HFFc6 (cell line): ENCODE data around the gene ATE1. TPM values are rescaled to one million over a fixed set of nuclear protein-coding genes. Genes with fewer than 3 reads are reported as not detected.

Experiments
- DNase-seq: peaks from one replicate; pipeline ENCODE4 v3.0.0-alpha.2; 2018
- H3K27ac Mint-ChIP-seq: 2 replicates; pipeline ENCODE4 v1.8.0; 2020; ENCODE audit warnings: mild to moderate bottlenecking, mixed read lengths
- H3K27me3 Mint-ChIP-seq: 2 replicates; pipeline ENCODE4 v1.8.0; 2021; ENCODE audit warnings: mild to moderate bottlenecking, moderate library complexity, mixed read lengths; ENCODE audit not compliant: insufficient read depth
- H3K36me3 Mint-ChIP-seq: 2 replicates; pipeline ENCODE4 v1.8.0; 2021; ENCODE audit warnings: low read depth, mixed read lengths
- H3K4me1 Mint-ChIP-seq: 2 replicates; pipeline ENCODE4 v1.8.0; 2020; ENCODE audit warnings: low read depth, mixed read lengths
- H3K4me3 Mint-ChIP-seq: 2 replicates; pipeline ENCODE4 v1.8.0; 2020; ENCODE audit warnings: mild to moderate bottlenecking, moderate library complexity, mixed read lengths
- H3K9me3 Mint-ChIP-seq: 2 replicates; pipeline ENCODE4 v1.8.0; 2020; ENCODE audit warnings: mild to moderate bottlenecking, mixed read lengths
- CTCF ChIP-seq: fragments of 200-600 bp; sonication (generic); IDR thresholded peaks from 2 replicates; pipeline ENCODE4 v1.5.0; 2021; ENCODE audit warnings: antibody characterized with exemption, mild to moderate bottlenecking
- total RNA-seq, 6 experiments: library from RNA; stranded (reverse); fragmentation: NEBNext Ultra II Directional; extraction: Animal tissue kit (Norgen Biotek cat#: 25700); gene quantifications; 2 replicates in 1 of 6; 3 replicates in 5 of 6; pipeline ENCODE4 v1.2.3, GENCODE V29; 2021

ATE1 gene
- total RNA-seq, 6 experiments from 2014 or later, result 19.4 to 25.2 (median 21.0) TPM

GRCh38 chr10:121952226-121952625 is 24.4 kb upstream of the ATE1 start:
- Mint-ChIP-seq H3K4me3 (no peak overlapping the region), H3K9me3 (no peaks in the 10 kb centered on the region), H3K27me3 (peaks cover 1% of the 10 kb centered on the region; the same call in 1 of the 2 replicates), H3K4me1 (peaks cover 18% of the 10 kb centered on the region), H3K36me3 (peaks cover 14% of the 10 kb centered on the region), H3K27ac (no peak overlapping the region)
- no peak for DNase-seq
- TF ChIP-seq CTCF, result no peak

GRCh38 chr10:121949451-121949850 is 21.6 kb upstream of the ATE1 start:
- Mint-ChIP-seq H3K4me1 (no peaks in the 10 kb centered on the region), H3K27me3 (no peaks in the 10 kb centered on the region; the same call in 1 of the 2 replicates), H3K9me3 (no peaks in the 10 kb centered on the region), H3K4me3 (no peak overlapping the region), H3K36me3 (no peaks in the 10 kb centered on the region), H3K27ac (no peak overlapping the region)
- TF ChIP-seq CTCF, result no peak
- no peak for DNase-seq

GRCh38 chr10:121949049-121949448 is 21.2 kb upstream of the ATE1 start:
- no peak overlapping the region for H3K27ac Mint-ChIP-seq
- no peaks in the 10 kb centered on the region; the same call in 1 of the 2 replicates for H3K27me3 Mint-ChIP-seq
- no peak overlapping the region for H3K4me3 Mint-ChIP-seq
- no peak for TF ChIP-seq CTCF
- no peak for DNase-seq
- no peaks in the 10 kb centered on the region for H3K4me1 Mint-ChIP-seq
- no peaks in the 10 kb centered on the region for H3K36me3 Mint-ChIP-seq
- no peaks in the 10 kb centered on the region for H3K9me3 Mint-ChIP-seq

GRCh38 chr10:121947343-121948330 is 19.8 kb upstream of the ATE1 start:
- TF ChIP-seq CTCF, result no peak
- Mint-ChIP-seq H3K4me3 (no peak overlapping the region), H3K27ac (no peak overlapping the region)

GRCh38 chr10:121942749-121943416 is 15.1 kb upstream of the ATE1 start:
- no peak for TF ChIP-seq CTCF
- DNase-seq, result peak; percentile 82
- Mint-ChIP-seq H3K27me3 (no peaks in the 10 kb centered on the region), H3K27ac (peak overlapping the region; percentile 70), H3K4me3 (no peak overlapping the region; the same call in 1 of the 2 replicates), H3K36me3 (no peaks in the 10 kb centered on the region), H3K4me1 (peaks cover 27% of the 10 kb centered on the region), H3K9me3 (no peaks in the 10 kb centered on the region)

More at GRCh38 chr10:121947343-121948330, 19.8 kb upstream of the ATE1 start:
- Mint-ChIP-seq H3K27me3 (no peaks in the 10 kb centered on the region; the same call in 1 of the 2 replicates), H3K36me3 (no peaks in the 10 kb centered on the region), H3K9me3 (no peaks in the 10 kb centered on the region), H3K4me1 (peaks cover 14% of the 10 kb centered on the region)
- no peak for DNase-seq
